ENCODE results near the gene DNMBP.

GRCh38 chr10:99995713-99996112, 14.0 kb downstream of the DNMBP start:
- TF ChIP-seq EZH2 (IDR thresholded peaks at IDR 0.05), result no peak
- no peak for TF ChIP-seq EZH2phosphoT487 (IDR thresholded peaks at IDR 0.05)

Measured in neural progenitor cell (in vitro differentiated cells).